ENCODE results near the gene PFN1.

- no peak for TF ChIP-seq CTCF (IDR thresholded peaks at IDR 0.05)
- TF ChIP-seq EP300 (IDR thresholded peaks at IDR 0.05) = no peak
- TF ChIP-seq POLR2A (IDR thresholded peaks at IDR 0.05) = no peak
Measured at GRCh38 chr17:4902540-4902939, 45.8 kb downstream of the PFN1 start.

Data from ovary (tissue), 3 donors.